PC-9 (cell line): Measurements from ENCODE around the gene GBA3. TPM values are rescaled to one million over a fixed set of nuclear protein-coding genes. Genes with fewer than 3 reads are reported as not detected.

Source experiments
- BruUV-seq: library from RNA; stranded (reverse); fragments of 400-500 nt; replicated peaks from 2 replicates; lab custom pipeline; 2021; lab: Mats Ljungman, UMichigan
- CTCF ChIA-PET: fragments of 300-600 bp; sonication (Branson Sonifier 250); formaldehyde crosslinking; loops from one replicate; lab custom pipeline; 2022; ENCODE audit warnings: antibody characterized with exemption; lab: Charles Lee
- POLR2A ChIA-PET: fragments of 300-600 bp; sonication (Branson Sonifier 250); formaldehyde crosslinking; loops from one replicate; lab custom pipeline; 2022; ENCODE audit warnings: antibody characterized with exemption; ENCODE audit not compliant: unreplicated experiment; lab: Charles Lee
- DNase-seq, 2 experiments: peaks; one replicate each; pipeline versions ENCODE4 v3.0.0 to v3.0.0-alpha.2; 2015 to 2022; ENCODE audit warnings: mixed read lengths in 1 of 2
- H2AFZ ChIP-seq: fragments of 200-600 bp; sonication (generic); 2 replicates; pipeline ENCODE4 v1.8.1; 2017; ENCODE audit warnings: antibody characterized with exemption
- H3F3A ChIP-seq: fragments of 200-600 bp; sonication (generic); 2 replicates; pipeline ENCODE4 v1.8.1; 2017; ENCODE audit warnings: antibody characterized with exemption, mild to moderate bottlenecking, low read depth; ENCODE audit not compliant: insufficient read depth
- H3K27ac ChIP-seq: fragments of 200-600 bp; sonication (generic); 2 replicates; pipeline ENCODE4 v1.6.1; 2016; ENCODE audit warnings: mixed run types
- H3K27me3 ChIP-seq: fragments of 200-600 bp; sonication (generic); 2 replicates; pipeline ENCODE4 v1.6.1; 2016; ENCODE audit warnings: low read depth, mixed run types; ENCODE audit not compliant: insufficient read depth
- H3K36me3 ChIP-seq: fragments of 200-600 bp; sonication (generic); 2 replicates; pipeline ENCODE4 v1.6.1; 2016; ENCODE audit warnings: low read depth, mixed run types
- H3K4me1 ChIP-seq: fragments of 200-600 bp; sonication (generic); replicated peaks from 2 replicates; pipeline ENCODE4 v1.6.1; 2016; ENCODE audit warnings: mixed run types; ENCODE audit not compliant: insufficient read depth
- H3K4me2 ChIP-seq: fragments of 200-600 bp; sonication (generic); 2 replicates; pipeline ENCODE4 v1.6.1; 2017; ENCODE audit warnings: mixed run types
- H3K4me3 ChIP-seq: fragments of 200-600 bp; sonication (generic); 2 replicates; pipeline ENCODE4 v1.6.1; 2016; ENCODE audit warnings: mixed run types
- H3K79me2 ChIP-seq: fragments of 200-600 bp; sonication (generic); 2 replicates; pipeline ENCODE4 v1.6.1; 2017; ENCODE audit warnings: low read depth, mixed run types
- H3K9me2 ChIP-seq: fragments of 200-600 bp; sonication (generic); 2 replicates; pipeline ENCODE4 v1.8.1; 2017; ENCODE audit warnings: mild to moderate bottlenecking; ENCODE audit not compliant: insufficient read depth
- H3K9me3 ChIP-seq: fragments of 200-600 bp; sonication (generic); 2 replicates; pipeline ENCODE4 v1.8.1; 2016; ENCODE audit warnings: low read depth; ENCODE audit not compliant: insufficient read depth
- H4K20me1 ChIP-seq: fragments of 200-600 bp; sonication (generic); 2 replicates; pipeline ENCODE4 v1.8.1; 2017; ENCODE audit not compliant: insufficient read depth
- EZH2 ChIP-seq: fragments of 200-600 bp; sonication (generic); IDR thresholded peaks from 2 replicates; pipeline ENCODE4 v1.8.0; 2017; ENCODE audit warnings: antibody characterized with exemption, low read depth
- intact Hi-C: fragments of 100-400 bp; cut with micrococcal nuclease; formaldehyde crosslinking; loops from one replicate; pipeline ENCODE4 v1.10.0; 2022; ENCODE audit not compliant: unreplicated experiment
- total RNA-seq: library from RNA; stranded (reverse); gene quantifications from 2 replicates; pipeline ENCODE4 v1.2.3, GENCODE V29; 2021
- TF ChIP-seq, protein P1 (sequence below): fragments of 200-600 bp; sonication (generic); conservative IDR thresholded peaks from 2 replicates; pipeline ENCODE4 v1.6.1; 2017; ENCODE audit warnings: mixed run types, antibody characterized with exemption, mild to moderate bottlenecking, moderate library complexity

The GBA3 gene
- total RNA-seq, 1 experiment from 2014 or later: not detected

- intact Hi-C loops: no loop called here
- H3K9me3 ChIP-seq: no peaks in the 10 kb centered on the region
- no peaks in the 10 kb centered on the region for H3K9me2 ChIP-seq
- no peaks in the 10 kb centered on the region for H3K4me1 ChIP-seq
- H3K27ac ChIP-seq: no peak overlapping the region
- no peaks in the 10 kb centered on the region for H3K27me3 ChIP-seq
- H2AFZ ChIP-seq: no peak overlapping the region
- TF ChIP-seq, protein P1, sequence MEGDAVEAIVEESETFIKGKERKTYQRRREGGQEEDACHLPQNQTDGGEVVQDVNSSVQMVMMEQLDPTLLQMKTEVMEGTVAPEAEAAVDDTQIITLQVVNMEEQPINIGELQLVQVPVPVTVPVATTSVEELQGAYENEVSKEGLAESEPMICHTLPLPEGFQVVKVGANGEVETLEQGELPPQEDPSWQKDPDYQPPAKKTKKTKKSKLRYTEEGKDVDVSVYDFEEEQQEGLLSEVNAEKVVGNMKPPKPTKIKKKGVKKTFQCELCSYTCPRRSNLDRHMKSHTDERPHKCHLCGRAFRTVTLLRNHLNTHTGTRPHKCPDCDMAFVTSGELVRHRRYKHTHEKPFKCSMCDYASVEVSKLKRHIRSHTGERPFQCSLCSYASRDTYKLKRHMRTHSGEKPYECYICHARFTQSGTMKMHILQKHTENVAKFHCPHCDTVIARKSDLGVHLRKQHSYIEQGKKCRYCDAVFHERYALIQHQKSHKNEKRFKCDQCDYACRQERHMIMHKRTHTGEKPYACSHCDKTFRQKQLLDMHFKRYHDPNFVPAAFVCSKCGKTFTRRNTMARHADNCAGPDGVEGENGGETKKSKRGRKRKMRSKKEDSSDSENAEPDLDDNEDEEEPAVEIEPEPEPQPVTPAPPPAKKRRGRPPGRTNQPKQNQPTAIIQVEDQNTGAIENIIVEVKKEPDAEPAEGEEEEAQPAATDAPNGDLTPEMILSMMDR: no peak
- TF ChIP-seq EZH2: no peak
- no peaks in the 10 kb centered on the region for H3K79me2 ChIP-seq
- no peaks in the 10 kb centered on the region for H3K36me3 ChIP-seq
- H3K4me3 ChIP-seq: no peak overlapping the region
- no TSS peak for BruUV-seq
- H3K4me2 ChIP-seq: no peak overlapping the region
- H3F3A ChIP-seq: no peaks in the 10 kb centered on the region
- no peaks in the 10 kb centered on the region for H4K20me1 ChIP-seq
- ChIA-PET CTCF (no interaction called here), POLR2A (no interaction called here)
- no peak for DNase-seq
Observed at GRCh38 chr4:22712105-22712504, 19.4 kb downstream of the GBA3 start.

GRCh38 chr4:22712529-22712928, 19.8 kb downstream of the GBA3 start:
- no peaks in the 10 kb centered on the region for H3K79me2 ChIP-seq
- CTCF ChIA-PET: no interaction called here
- TF ChIP-seq, protein P1: no peak
- TF ChIP-seq EZH2: no peak
- DNase-seq: no peak
- POLR2A ChIA-PET: no interaction called here
- H3K27ac ChIP-seq: no peak overlapping the region
- no peak overlapping the region for H3K4me3 ChIP-seq
- intact Hi-C loops: no loop called here
- H3K27me3 ChIP-seq: no peaks in the 10 kb centered on the region
- no peaks in the 10 kb centered on the region for H3F3A ChIP-seq
- BruUV-seq: no TSS peak
- no peak overlapping the region for H2AFZ ChIP-seq
- H3K4me2 ChIP-seq: no peak overlapping the region
- no peaks in the 10 kb centered on the region for H4K20me1 ChIP-seq
- no peaks in the 10 kb centered on the region for H3K9me2 ChIP-seq
- H3K9me3 ChIP-seq: no peaks in the 10 kb centered on the region
- no peaks in the 10 kb centered on the region for H3K4me1 ChIP-seq
- no peaks in the 10 kb centered on the region for H3K36me3 ChIP-seq

DNA sequence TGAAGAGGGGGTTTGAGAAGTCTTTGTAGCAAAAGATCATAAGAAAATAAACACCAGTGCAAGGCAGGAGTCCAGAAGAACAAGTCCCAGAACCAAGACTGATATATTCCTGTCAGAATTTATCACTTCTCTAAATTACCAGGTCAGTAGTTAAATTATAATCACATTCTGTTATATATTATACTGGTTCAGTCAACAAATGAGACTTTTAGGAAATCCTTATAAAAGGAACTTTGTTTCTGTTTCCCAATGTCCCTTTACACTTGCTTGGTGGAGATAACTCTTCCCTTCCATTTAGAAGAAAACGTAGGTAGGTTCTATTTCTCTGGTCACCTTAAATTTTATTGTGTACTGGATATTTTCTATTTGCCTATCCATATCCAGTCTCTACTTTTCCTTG, 21.1 kb downstream of the GBA3 start:
- H3K9me3 ChIP-seq: no peaks in the 10 kb centered on the region
- no peak for DNase-seq
- ChIA-PET POLR2A (no interaction called here), CTCF (no interaction called here)
- no peaks in the 10 kb centered on the region for H3K27me3 ChIP-seq
- no peak for TF ChIP-seq EZH2
- TF ChIP-seq, protein P1: no peak
- H3K79me2 ChIP-seq: no peaks in the 10 kb centered on the region
- H3K4me2 ChIP-seq: no peak overlapping the region
- H3K36me3 ChIP-seq: no peaks in the 10 kb centered on the region
- no peak overlapping the region for H3K4me3 ChIP-seq
- H3F3A ChIP-seq: no peaks in the 10 kb centered on the region
- no peaks in the 10 kb centered on the region for H4K20me1 ChIP-seq
- no TSS peak for BruUV-seq
- H3K9me2 ChIP-seq: no peaks in the 10 kb centered on the region
- no peak overlapping the region for H2AFZ ChIP-seq
- intact Hi-C loops: no loop called here
- no peak overlapping the region for H3K27ac ChIP-seq
- H3K4me1 ChIP-seq: no peaks in the 10 kb centered on the region
